Heart left ventricle (tissue), 16 donors: Measurements from ENCODE around the gene CRYBB1. TPM values are rescaled to one million over a fixed set of nuclear protein-coding genes. Genes with fewer than 3 reads are reported as not detected.

ENCODE experiments used
- ATAC-seq, 4 donors: fragments of 200-7000 bp; cut with Tn5 transposase; one replicate each; pipeline ENCODE4 v1.9.1; 2020 to 2022; ENCODE audit warnings: moderate library complexity in 4 of 4, mild to moderate bottlenecking in 3 of 4, moderate number of reproducible peaks in 1 of 4
- DNase-seq, 5 donors: peaks; one replicate each; pipeline ENCODE4 v3.0.0-alpha.2; 2020
- H3K27ac ChIP-seq, 12 donors: fragments of 200-600 bp; sonication (generic) in 4 of 12; one replicate each; pipeline versions ENCODE4 v1.5.0 to v1.8.0; 2016 to 2022; ENCODE audit warnings: mild to moderate bottlenecking in 2 of 12
- H3K27me3 ChIP-seq, 9 donors: fragments of 200-600 bp; sonication (generic) in 2 of 9; one replicate each; pipeline versions ENCODE4 v1.5.1 to v1.8.0; 2016 to 2022; ENCODE audit warnings: mild to moderate bottlenecking in 3 of 9
- H3K36me3 ChIP-seq, 9 donors: fragments of 200-600 bp; sonication (generic) in 2 of 9; one replicate each; pipeline versions ENCODE4 v1.5.0 to v1.8.0; 2018 to 2022; ENCODE audit warnings: mild to moderate bottlenecking in 2 of 9
- H3K4me1 ChIP-seq, 12 donors: fragments of 200-600 bp; sonication (generic) in 4 of 12; one replicate each; pipeline versions ENCODE4 v1.5.0 to v1.8.0; 2016 to 2022; ENCODE audit warnings: mild to moderate bottlenecking in 3 of 12
- H3K4me3 ChIP-seq, 12 donors: fragments of 200-600 bp; sonication (generic) in 4 of 12; one replicate each; pipeline versions ENCODE4 v1.5.0 to v1.8.0; 2017 to 2022; ENCODE audit warnings: mild to moderate bottlenecking in 9 of 12, moderate library complexity in 4 of 12
- H3K9me3 ChIP-seq, 12 donors: fragments of 200-600 bp; sonication (generic) in 4 of 12; one replicate each; pipeline versions ENCODE4 v1.5.0 to v1.8.0; 2016 to 2022; ENCODE audit warnings: mild to moderate bottlenecking in 1 of 12
- POLR2A ChIP-seq, 2 donors: fragments of 450-650 bp; IDR thresholded peaks; one replicate each; pipeline ENCODE4 v1.6.1; 2017; ENCODE audit warnings: antibody characterized with exemption in 2 of 2, mild to moderate bottlenecking in 2 of 2, moderate library complexity in 2 of 2
- WGBS, 4 donors: extraction: QIAGEN DNeasy Blood & Tissue Kit in 2 of 4; methylation state at CpG; one replicate each; pipeline versions ENCODE4 v1.1.5 to v1.1.7; 2013 to 2018; 5-methylcytosine and 5-hydroxymethylcytosine counted together
- intact Hi-C, 10 donors: fragments of 100-400 bp; cut with DNase I; formaldehyde crosslinking; loops; one replicate each; pipeline versions ENCODE4 v1.11.1 to v1.14.2; 2022
- polyA plus RNA-seq, 2 donors: library from polyadenylated mRNA; stranded (reverse); fragments of 200-250 nt; gene quantifications; one replicate each; pipeline ENCODE4 v1.2.3, GENCODE V29; 2013
- total RNA-seq, 9 donors: library from RNA; depleted of rRNA in 2 of 9; stranded (reverse); fragments of >200 nt in 2 of 9; fragmentation: NEBNext Ultra II Directional in 3 of 9; extraction: Animal tissue kit (Norgen Biotek cat#: 25700) in 3 of 9; gene quantifications; one replicate each; pipeline versions ENCODE4 v1.1.0 to v1.2.4, GENCODE V29; 2016 to 2023
- TF ChIP-seq, protein P1 (sequence below), 12 donors: fragments of 200-600 bp; sonication (generic) in 4 of 12; IDR thresholded peaks; one replicate each; pipeline versions ENCODE4 v1.5.0 to v1.8.0; 2018 to 2022; ENCODE audit warnings: antibody characterized with exemption in 12 of 12, mild to moderate bottlenecking in 5 of 12
- donor health status: ischemic (EF 13 %, LVEDD 7.1; RV severe dilation, severe dysfunction).
- donor health status: healthy with polysubstance abuse.
- donor health status: DM: no; HTN: yes; CAD: no.
- donor health status: DM: no; HTN: no; CAD: no.
- donor health status: ischemic (EF 25% LVEDD 6.9; RV normal size, moderate dysfunction).
- donor health status: ischemic (EF 25% LVEDD 5.7; RV mildly dilated, moderate dysfunction).
- donor health status: healthy.
- donor health status: DM: yes; HTN: yes; CAD: no.
- donor health status: ischemic (EF 35%, LVEDD 5.7; RV mildly dilated, moderate dysfunction).
- donor health status: nonischemic (EF 11% LVEDD 7.7; RV severe dilation, severe dysfunction).
- donor health status: DM: yes; HTN: yes; CAD: no.
- donor health status: PGD.
- donor health status: ischemic (EF 29% LVEDD 5.4; RV normal size, mild dysfunction).
- donor health status: nonischemic (EF 23%, LVEDD 6.1; RV moderate dilation, normal function).

Gene CRYBB1
- total and polyA plus RNA-seq, 11 donors, result 0.19 to 3.2 (median 0.42) TPM; not detected in 3

DNA sequence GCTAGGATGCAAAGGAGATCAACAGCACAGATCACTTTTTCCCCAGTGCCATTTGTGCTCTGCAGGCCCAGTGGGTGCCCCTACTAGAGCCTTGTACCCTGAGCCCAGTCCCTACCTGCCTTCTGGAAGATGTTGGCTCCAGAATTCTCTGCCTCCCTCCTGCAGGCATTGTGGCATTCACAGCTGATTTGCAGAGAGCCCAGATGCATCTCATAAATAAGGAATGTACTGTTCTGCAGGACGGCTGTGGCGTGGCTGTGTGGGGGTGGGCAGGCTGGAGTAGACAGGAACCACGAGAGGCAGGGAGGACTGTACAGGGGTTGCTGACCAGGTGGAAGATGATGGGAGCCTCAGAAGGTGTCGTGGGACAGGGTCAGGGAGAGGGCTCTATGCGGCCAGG is 28.3 kb upstream of the CRYBB1 start:
- TF ChIP-seq POLR2A (IDR thresholded peaks at IDR 0.05), result no peak
- TF ChIP-seq, protein P1, sequence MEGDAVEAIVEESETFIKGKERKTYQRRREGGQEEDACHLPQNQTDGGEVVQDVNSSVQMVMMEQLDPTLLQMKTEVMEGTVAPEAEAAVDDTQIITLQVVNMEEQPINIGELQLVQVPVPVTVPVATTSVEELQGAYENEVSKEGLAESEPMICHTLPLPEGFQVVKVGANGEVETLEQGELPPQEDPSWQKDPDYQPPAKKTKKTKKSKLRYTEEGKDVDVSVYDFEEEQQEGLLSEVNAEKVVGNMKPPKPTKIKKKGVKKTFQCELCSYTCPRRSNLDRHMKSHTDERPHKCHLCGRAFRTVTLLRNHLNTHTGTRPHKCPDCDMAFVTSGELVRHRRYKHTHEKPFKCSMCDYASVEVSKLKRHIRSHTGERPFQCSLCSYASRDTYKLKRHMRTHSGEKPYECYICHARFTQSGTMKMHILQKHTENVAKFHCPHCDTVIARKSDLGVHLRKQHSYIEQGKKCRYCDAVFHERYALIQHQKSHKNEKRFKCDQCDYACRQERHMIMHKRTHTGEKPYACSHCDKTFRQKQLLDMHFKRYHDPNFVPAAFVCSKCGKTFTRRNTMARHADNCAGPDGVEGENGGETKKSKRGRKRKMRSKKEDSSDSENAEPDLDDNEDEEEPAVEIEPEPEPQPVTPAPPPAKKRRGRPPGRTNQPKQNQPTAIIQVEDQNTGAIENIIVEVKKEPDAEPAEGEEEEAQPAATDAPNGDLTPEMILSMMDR (IDR thresholded peaks at IDR 0.05), result no peak
- no peak for ATAC-seq
- Histone ChIP-seq H3K4me1 (peaks cover 0 to 56% (median 7%) of the 10 kb centered on the region in 12 donors), H3K9me3 (no peaks in the 10 kb centered on the region), H3K36me3 (no peaks in the 10 kb centered on the region), H3K27ac (no peak overlapping the region), H3K4me3 (no peak overlapping the region), H3K27me3 (peaks cover 0 to 34% (median 12%) of the 10 kb centered on the region in 9 donors)
- WGBS, 4 donors, result 47 to 66% (median 57%) methylated on average over 5 of the region's 5 CpGs
- DNase-seq, result no peak
- intact Hi-C loops, result no loop called here

DNA sequence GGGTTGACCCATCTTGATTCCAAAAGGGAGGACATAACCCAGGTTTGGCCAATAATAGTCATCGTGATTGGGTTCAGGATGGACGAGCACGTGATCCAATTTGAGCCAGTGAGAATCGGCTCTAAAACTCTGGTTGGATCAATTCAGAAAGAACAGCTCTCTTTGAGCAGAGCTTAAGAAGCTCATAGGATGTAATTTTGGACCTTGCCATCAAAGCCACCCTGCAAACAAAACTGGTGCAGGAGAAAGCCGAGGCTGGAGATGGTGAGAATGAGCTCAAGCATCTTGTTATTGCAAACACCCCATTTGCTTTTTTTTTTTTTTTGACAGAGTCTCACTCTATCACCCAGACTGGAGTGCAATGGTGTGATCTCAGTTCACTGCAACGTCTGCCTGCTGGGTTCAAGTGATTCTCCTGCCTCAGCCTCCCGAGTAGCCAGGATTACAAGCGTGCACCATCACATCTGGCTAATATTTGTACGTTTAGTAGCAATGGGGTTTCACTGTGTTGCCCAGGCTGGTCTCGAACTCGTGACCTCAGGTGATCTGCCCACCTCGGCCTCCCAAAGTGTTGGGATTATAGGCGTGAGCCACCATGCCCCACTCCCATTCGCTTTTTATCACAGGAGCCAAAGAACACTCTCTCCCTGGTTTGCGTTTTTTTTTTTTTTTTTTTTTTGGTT is 25.7 kb upstream of the CRYBB1 start:
- no peak for DNase-seq
- H3K27me3 ChIP-seq, result peaks cover 0 to 22% (median 6%) of the 10 kb centered on the region in 9 donors
- no peak for ATAC-seq
- no peak for TF ChIP-seq POLR2A (IDR thresholded peaks at IDR 0.05)
- TF ChIP-seq, protein P1 (IDR thresholded peaks at IDR 0.05), result no peak
- no peaks in the 10 kb centered on the region for H3K36me3 ChIP-seq
- peak overlapping the region in 11 of 12 donors; percentile 23 to 81 (median 55) for H3K27ac ChIP-seq
- no peaks in the 10 kb centered on the region for H3K9me3 ChIP-seq
- 84 to 88% (median 86%) methylated on average over 15 of the region's 15 CpGs for WGBS, 4 donors
- intact Hi-C loops, result no loop called here
- H3K4me3 ChIP-seq, result no peak overlapping the region
- peaks cover 0 to 46% (median 7%) of the 10 kb centered on the region in 12 donors for H3K4me1 ChIP-seq

DNA sequence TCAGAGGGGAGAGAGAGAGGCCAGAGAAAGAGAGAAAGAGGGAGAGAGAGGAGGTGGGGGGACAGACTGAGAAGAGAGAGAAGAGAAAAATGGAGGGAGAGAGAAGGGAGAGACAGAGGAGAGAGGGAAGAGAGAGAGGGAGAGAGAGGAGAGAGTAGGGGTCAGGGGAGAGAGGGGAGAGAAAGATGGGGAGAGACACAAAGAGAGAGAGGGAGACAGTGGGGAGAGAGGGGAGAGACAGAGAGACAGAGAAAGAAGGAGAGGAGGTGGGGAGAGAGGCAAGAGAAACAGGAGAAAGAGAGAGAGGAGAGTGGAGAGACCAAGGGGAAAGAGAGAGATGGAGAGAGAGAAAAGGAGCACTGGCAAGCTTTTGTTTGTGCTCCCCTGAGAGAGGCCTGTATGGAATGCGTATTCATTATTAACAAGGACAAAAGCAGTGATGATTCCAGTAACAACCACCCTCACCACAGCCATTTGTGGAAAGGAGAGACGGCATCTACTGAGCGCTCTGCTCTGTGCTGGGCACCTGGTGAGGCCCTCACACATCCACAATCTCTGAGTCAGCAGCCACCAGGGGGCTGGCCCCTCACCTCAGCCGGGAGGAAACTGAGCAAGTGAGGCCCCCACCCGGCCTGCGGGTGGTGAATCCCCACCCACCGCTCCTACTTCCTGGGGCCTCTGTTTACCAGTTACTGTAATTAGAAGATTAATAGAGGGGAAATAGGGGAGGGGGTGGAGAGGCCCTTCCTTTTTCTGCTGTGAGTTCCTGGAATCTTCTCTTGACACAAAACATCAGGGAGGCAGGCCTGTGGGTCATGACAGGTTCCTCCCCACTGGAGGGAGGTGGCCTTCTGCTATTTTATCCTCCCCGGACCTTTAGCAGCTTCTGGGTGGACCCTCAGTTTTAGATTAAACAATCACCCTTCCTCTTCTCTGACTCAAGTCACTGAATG is 24.9 kb upstream of the CRYBB1 start:
- intact Hi-C loops, result no loop called here
- Histone ChIP-seq H3K27ac (peak overlapping the region; percentile 23 to 81 (median 55)), H3K27me3 (peaks cover 0 to 16% (median 4%) of the 10 kb centered on the region in 9 donors), H3K4me1 (peaks cover 0 to 38% (median 7%) of the 10 kb centered on the region in 12 donors), H3K4me3 (no peak overlapping the region), H3K9me3 (no peaks in the 10 kb centered on the region), H3K36me3 (no peaks in the 10 kb centered on the region)
- TF ChIP-seq POLR2A (IDR thresholded peaks at IDR 0.05), result no peak
- TF ChIP-seq, protein P1 (IDR thresholded peaks at IDR 0.05), result peak in 5 of 12 donors; percentile 9 to 21 (median 15)
- 38 to 46% (median 42%) methylated on average over 6 to 8 of the region's 8 CpGs for WGBS, 4 donors
- DNase-seq, result peak; percentile 29 to 82 (median 43)
- peak in 3 of 4 donors; percentile 37 to 67 (median 56) for ATAC-seq

DNA sequence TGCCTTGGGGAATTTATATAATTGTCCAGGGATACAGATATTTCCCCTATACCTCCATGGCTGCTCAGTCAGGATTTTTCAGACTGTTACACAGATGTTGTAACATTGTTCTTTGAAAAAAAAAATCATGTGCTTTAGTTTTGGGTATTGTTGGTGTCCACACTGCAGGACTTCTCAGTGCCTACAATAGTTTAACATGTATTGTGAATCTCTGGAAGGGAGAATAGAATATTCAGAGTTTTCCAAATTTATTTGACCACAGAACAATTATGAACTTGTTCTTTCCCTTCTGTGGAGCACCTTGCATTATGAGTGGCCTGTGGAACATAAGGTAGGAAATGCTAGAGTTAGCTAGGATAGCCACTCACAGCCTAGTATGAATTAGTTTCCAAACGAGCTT is 18.5 kb upstream of the CRYBB1 start:
- Histone ChIP-seq H3K27ac (no peak overlapping the region), H3K27me3 (peaks cover 0 to 4% (median 0%) of the 10 kb centered on the region in 9 donors), H3K4me3 (no peak overlapping the region), H3K4me1 (peaks cover 0 to 7% (median 0%) of the 10 kb centered on the region in 12 donors), H3K36me3 (no peaks in the 10 kb centered on the region), H3K9me3 (no peaks in the 10 kb centered on the region)
- no peak for TF ChIP-seq POLR2A (IDR thresholded peaks at IDR 0.05)
- TF ChIP-seq, protein P1 (IDR thresholded peaks at IDR 0.05), result no peak
- intact Hi-C loops, result no loop called here
- WGBS, 4 donors, result 41 to 50% (median 46%) methylated on average over 1 of the region's 1 CpG
- DNase-seq (no peak), ATAC-seq (no peak)
